Sigmoid colon (tissue), 3 donors: ENCODE measurements around the gene BIRC7.

Experiments used
- POLR2A ChIP-seq, 2 donors: fragments of 450-650 bp; IDR thresholded peaks; one replicate each; pipeline ENCODE4 v1.6.1; 2016; ENCODE audit warnings: antibody characterized with exemption in 2 of 2, mild to moderate bottlenecking in 2 of 2, moderate library complexity in 2 of 2
- TF ChIP-seq, protein P1 (sequence below), 4 experiments: fragments of 450-650 bp in 3 of 4; fragments of 200-600 bp in 1 of 4; IDR thresholded peaks; one replicate each; pipeline ENCODE4 v1.5.1; 2016 to 2019; ENCODE audit warnings: antibody characterized with exemption in 4 of 4, mild to moderate bottlenecking in 3 of 4, moderate library complexity in 2 of 4

GRCh38 chr20:63212393-63212730 lies 23.3 kb upstream of the BIRC7 start:
- TF ChIP-seq, protein P1, sequence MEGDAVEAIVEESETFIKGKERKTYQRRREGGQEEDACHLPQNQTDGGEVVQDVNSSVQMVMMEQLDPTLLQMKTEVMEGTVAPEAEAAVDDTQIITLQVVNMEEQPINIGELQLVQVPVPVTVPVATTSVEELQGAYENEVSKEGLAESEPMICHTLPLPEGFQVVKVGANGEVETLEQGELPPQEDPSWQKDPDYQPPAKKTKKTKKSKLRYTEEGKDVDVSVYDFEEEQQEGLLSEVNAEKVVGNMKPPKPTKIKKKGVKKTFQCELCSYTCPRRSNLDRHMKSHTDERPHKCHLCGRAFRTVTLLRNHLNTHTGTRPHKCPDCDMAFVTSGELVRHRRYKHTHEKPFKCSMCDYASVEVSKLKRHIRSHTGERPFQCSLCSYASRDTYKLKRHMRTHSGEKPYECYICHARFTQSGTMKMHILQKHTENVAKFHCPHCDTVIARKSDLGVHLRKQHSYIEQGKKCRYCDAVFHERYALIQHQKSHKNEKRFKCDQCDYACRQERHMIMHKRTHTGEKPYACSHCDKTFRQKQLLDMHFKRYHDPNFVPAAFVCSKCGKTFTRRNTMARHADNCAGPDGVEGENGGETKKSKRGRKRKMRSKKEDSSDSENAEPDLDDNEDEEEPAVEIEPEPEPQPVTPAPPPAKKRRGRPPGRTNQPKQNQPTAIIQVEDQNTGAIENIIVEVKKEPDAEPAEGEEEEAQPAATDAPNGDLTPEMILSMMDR (IDR thresholded peaks at IDR 0.05), result no peak
- no peak for TF ChIP-seq POLR2A (IDR thresholded peaks at IDR 0.05)
